Parathyroid adenoma (tissue), 2 donors: Measurements from ENCODE around the gene DNAH10.

Experiments
- H2AFZ ChIP-seq: fragments of 300-600 bp; sonication (generic); one replicate; pipeline ENCODE4 v1.7.0; 2017; ENCODE audit warnings: antibody characterized with exemption, mild to moderate bottlenecking
- H3K27ac ChIP-seq: fragments of 300-600 bp; sonication (generic); one replicate; pipeline ENCODE4 v1.7.0; 2017
- H3K27me3 ChIP-seq: fragments of 300-600 bp; sonication (generic); one replicate; pipeline ENCODE4 v1.7.0; 2017; ENCODE audit warnings: low read length; ENCODE audit not compliant: control insufficient read depth, insufficient read depth
- H3K36me3 ChIP-seq: fragments of 300-600 bp; sonication (generic); one replicate; pipeline ENCODE4 v1.7.0; 2017; ENCODE audit warnings: low read length; ENCODE audit not compliant: control insufficient read depth, insufficient read depth
- H3K4me1 ChIP-seq: fragments of 300-600 bp; sonication (generic); one replicate; pipeline ENCODE4 v1.7.0; 2017; ENCODE audit warnings: control low read depth
- H3K4me2 ChIP-seq: fragments of 300-600 bp; sonication (generic); one replicate; pipeline ENCODE4 v1.7.0; 2017; ENCODE audit warnings: low read length
- H3K4me3 ChIP-seq: fragments of 300-600 bp; sonication (generic); one replicate; pipeline ENCODE4 v1.7.0; 2017; ENCODE audit warnings: low read depth, low read length
- H3K79me2 ChIP-seq: fragments of 300-600 bp; sonication (generic); one replicate; pipeline ENCODE4 v1.7.0; 2017; ENCODE audit warnings: control low read depth
- H3K9ac ChIP-seq: fragments of 300-600 bp; sonication (generic); one replicate; pipeline ENCODE4 v1.7.0; 2017; ENCODE audit warnings: mild to moderate bottlenecking
- H3K9me3 ChIP-seq: fragments of 300-600 bp; sonication (generic); one replicate; pipeline ENCODE4 v1.7.0; 2017; ENCODE audit warnings: low read length; ENCODE audit not compliant: control insufficient read depth
- CTCF ChIP-seq: fragments of 300-600 bp; sonication (generic); IDR thresholded peaks from one replicate; pipeline ENCODE4 v1.7.0; 2017; ENCODE audit warnings: antibody characterized with exemption, mild to moderate bottlenecking
- donor health status: primary hyperparathyroidism.

DNAH10 gene

GRCh38 chr12:123912415-123913380 is 150.6 kb downstream of the DNAH10 start:
- no peaks in the 10 kb centered on the region for H3K79me2 ChIP-seq
- H3K36me3 ChIP-seq, result no peaks in the 10 kb centered on the region
- TF ChIP-seq CTCF, result no peak
- no peak overlapping the region for H3K4me2 ChIP-seq
- no peak overlapping the region for H3K9ac ChIP-seq
- no peaks in the 10 kb centered on the region for H3K9me3 ChIP-seq
- H3K27ac ChIP-seq, result no peak overlapping the region
- H3K4me3 ChIP-seq, result no peak overlapping the region
- H3K27me3 ChIP-seq, result no peaks in the 10 kb centered on the region
- H3K4me1 ChIP-seq, result no peaks in the 10 kb centered on the region
- H2AFZ ChIP-seq, result no peak overlapping the region

- TF ChIP-seq CTCF, result no peak
Measured at GRCh38 chr12:123914726-123915333, 152.7 kb downstream of the DNAH10 start.

GRCh38 chr12:123916729-123917128 is 154.6 kb downstream of the DNAH10 start:
- H3K4me3 ChIP-seq, result no peak overlapping the region
- H3K4me2 ChIP-seq, result no peak overlapping the region
- no peaks in the 10 kb centered on the region for H3K79me2 ChIP-seq
- H3K9ac ChIP-seq, result no peak overlapping the region
- no peaks in the 10 kb centered on the region for H3K27me3 ChIP-seq
- TF ChIP-seq CTCF, result no peak
- H3K27ac ChIP-seq, result no peak overlapping the region
- H3K4me1 ChIP-seq, result no peaks in the 10 kb centered on the region
- no peaks in the 10 kb centered on the region for H3K9me3 ChIP-seq
- H3K36me3 ChIP-seq, result no peaks in the 10 kb centered on the region
- no peak overlapping the region for H2AFZ ChIP-seq

More at GRCh38 chr12:123914726-123915333, 152.7 kb downstream of the DNAH10 start:
- H3K9me3 ChIP-seq, result no peaks in the 10 kb centered on the region
- no peaks in the 10 kb centered on the region for H3K4me1 ChIP-seq
- H3K4me3 ChIP-seq, result no peak overlapping the region
- H3K27me3 ChIP-seq, result no peaks in the 10 kb centered on the region
- H3K9ac ChIP-seq, result no peak overlapping the region
- H3K4me2 ChIP-seq, result no peak overlapping the region
- no peak overlapping the region for H2AFZ ChIP-seq
- no peaks in the 10 kb centered on the region for H3K79me2 ChIP-seq
- H3K27ac ChIP-seq, result no peak overlapping the region
- H3K36me3 ChIP-seq, result no peaks in the 10 kb centered on the region

GRCh38 chr12:123917337-123917850 is 155.3 kb downstream of the DNAH10 start:
- Histone ChIP-seq H3K4me3 (no peak overlapping the region), H3K9ac (no peak overlapping the region)
- TF ChIP-seq CTCF, result no peak

More at GRCh38 chr12:123917337-123917850, 155.3 kb downstream of the DNAH10 start:
- Histone ChIP-seq H3K79me2 (no peaks in the 10 kb centered on the region), H3K4me1 (no peaks in the 10 kb centered on the region), H2AFZ (no peak overlapping the region), H3K27ac (no peak overlapping the region), H3K4me2 (no peak overlapping the region), H3K36me3 (no peaks in the 10 kb centered on the region), H3K9me3 (no peaks in the 10 kb centered on the region), H3K27me3 (no peaks in the 10 kb centered on the region)
